Upper lobe of right lung (tissue), 1 donor: Measurements from ENCODE around the gene GPD1L. TPM values are rescaled to one million over a fixed set of nuclear protein-coding genes. Genes with fewer than 3 reads are reported as not detected.
A peak's percentile ranks its signal among the peaks of the same experiment; 100 is the strongest.

Experiments used
- ATAC-seq: fragments of 200-7000 bp; cut with Tn5 transposase; one replicate; pipeline ENCODE4 v1.9.1; 2020; ENCODE audit warnings: mild to moderate bottlenecking, moderate library complexity
- DNase-seq: peaks from one replicate; pipeline ENCODE4 v3.0.0-alpha.2; 2020
- H3K27ac ChIP-seq: fragments of 200-600 bp; one replicate; pipeline ENCODE4 v1.8.0; 2022
- H3K27me3 ChIP-seq: fragments of 200-600 bp; one replicate; pipeline ENCODE4 v1.8.0; 2022; ENCODE audit warnings: mild to moderate bottlenecking
- H3K36me3 ChIP-seq: fragments of 200-600 bp; one replicate; pipeline ENCODE4 v1.8.0; 2022
- H3K4me1 ChIP-seq: fragments of 200-600 bp; one replicate; pipeline ENCODE4 v1.8.0; 2022
- H3K4me3 ChIP-seq: fragments of 200-600 bp; one replicate; pipeline ENCODE4 v1.8.0; 2022; ENCODE audit warnings: mild to moderate bottlenecking
- H3K9me3 ChIP-seq: fragments of 200-600 bp; one replicate; pipeline ENCODE4 v1.8.0; 2022
- intact Hi-C: fragments of 100-400 bp; cut with DNase I; formaldehyde crosslinking; loops from one replicate; pipeline ENCODE4 v1.11.0; 2022
- total RNA-seq: library from RNA; stranded (reverse); fragmentation: NEBNext Ultra II Directional; extraction: Animal tissue kit (Norgen Biotek cat#: 25700); gene quantifications from one replicate; pipeline ENCODE4 v1.2.1, GENCODE V29; 2021
- TF ChIP-seq, protein P1 (sequence below): fragments of 200-600 bp; IDR thresholded peaks from one replicate; pipeline ENCODE4 v1.8.0; 2022; ENCODE audit warnings: antibody characterized with exemption
- donor health status: DM: no; HTN: yes; CAD: no; lungs with severe emphysema.

Gene GPD1L
- total RNA-seq, 1 donor from 2014 or later, result 84.1 TPM

DNA sequence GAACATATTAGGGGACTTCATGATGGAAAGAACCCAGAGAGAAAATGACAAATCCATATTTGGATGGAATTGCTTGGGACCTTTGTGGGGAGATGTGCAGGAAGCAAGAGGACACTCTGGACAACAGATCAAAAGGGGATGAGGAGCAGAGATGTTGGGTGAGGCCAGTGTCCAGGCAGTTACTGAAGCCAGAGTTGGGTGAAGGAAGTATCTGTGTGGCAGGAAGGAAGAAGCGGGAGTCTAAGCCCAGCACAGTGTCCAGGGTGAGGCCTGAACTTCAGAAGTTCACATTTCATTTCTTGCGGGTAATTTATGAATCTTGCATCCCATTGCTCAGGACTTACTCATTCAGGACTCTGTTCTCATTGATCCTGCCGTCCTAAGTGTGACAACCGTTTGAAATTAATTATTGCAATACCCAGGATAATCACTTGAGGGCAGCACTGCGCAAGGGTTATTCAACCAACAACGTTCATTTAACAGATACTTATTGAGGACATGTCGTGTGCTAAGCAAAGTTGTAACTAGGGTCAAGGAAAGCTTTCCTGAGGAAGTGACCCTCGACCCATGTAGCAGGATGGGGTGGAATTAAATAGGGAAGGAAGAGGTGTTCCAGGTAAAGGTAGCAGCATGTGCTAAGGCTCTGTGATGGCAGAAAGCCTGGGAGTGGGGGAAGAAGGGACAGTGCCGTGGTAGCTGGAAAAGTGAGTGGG, 70.7 kb downstream of the GPD1L start:
- DNase-seq, result no peak
- intact Hi-C loops, result no loop called here
- peak; percentile 87 for ATAC-seq
- Histone ChIP-seq H3K27me3 (no peaks in the 10 kb centered on the region), H3K9me3 (no peaks in the 10 kb centered on the region), H3K4me3 (no peak overlapping the region), H3K36me3 (no peaks in the 10 kb centered on the region), H3K27ac (no peak overlapping the region), H3K4me1 (peaks cover 5% of the 10 kb centered on the region)
- TF ChIP-seq, protein P1, sequence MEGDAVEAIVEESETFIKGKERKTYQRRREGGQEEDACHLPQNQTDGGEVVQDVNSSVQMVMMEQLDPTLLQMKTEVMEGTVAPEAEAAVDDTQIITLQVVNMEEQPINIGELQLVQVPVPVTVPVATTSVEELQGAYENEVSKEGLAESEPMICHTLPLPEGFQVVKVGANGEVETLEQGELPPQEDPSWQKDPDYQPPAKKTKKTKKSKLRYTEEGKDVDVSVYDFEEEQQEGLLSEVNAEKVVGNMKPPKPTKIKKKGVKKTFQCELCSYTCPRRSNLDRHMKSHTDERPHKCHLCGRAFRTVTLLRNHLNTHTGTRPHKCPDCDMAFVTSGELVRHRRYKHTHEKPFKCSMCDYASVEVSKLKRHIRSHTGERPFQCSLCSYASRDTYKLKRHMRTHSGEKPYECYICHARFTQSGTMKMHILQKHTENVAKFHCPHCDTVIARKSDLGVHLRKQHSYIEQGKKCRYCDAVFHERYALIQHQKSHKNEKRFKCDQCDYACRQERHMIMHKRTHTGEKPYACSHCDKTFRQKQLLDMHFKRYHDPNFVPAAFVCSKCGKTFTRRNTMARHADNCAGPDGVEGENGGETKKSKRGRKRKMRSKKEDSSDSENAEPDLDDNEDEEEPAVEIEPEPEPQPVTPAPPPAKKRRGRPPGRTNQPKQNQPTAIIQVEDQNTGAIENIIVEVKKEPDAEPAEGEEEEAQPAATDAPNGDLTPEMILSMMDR, result peak; percentile 65

DNA sequence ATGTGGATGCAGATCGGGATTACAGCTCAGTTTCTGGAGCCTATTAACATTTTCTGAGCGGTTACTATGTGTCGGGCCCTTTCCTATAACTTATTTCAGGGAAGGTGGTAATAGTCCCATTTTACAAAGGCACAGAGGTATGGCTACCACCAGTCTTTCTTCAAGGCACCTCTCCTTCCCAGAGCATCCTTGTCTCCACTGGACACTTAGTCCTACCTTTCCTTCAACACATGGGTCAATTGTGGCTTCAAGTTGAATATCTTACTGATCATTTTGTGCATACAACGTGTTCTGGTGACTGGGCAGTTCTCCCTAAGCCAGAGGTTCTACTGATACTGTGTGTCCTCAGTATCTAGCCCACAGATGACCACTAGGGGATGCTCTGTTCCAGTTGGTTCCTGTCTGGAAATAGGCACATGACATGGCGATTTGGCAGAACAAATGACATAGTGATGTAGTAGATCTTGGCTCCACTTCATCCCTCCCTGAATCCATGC, 71.3 kb downstream of the GPD1L start:
- no peak overlapping the region for H3K4me3 ChIP-seq

DNA sequence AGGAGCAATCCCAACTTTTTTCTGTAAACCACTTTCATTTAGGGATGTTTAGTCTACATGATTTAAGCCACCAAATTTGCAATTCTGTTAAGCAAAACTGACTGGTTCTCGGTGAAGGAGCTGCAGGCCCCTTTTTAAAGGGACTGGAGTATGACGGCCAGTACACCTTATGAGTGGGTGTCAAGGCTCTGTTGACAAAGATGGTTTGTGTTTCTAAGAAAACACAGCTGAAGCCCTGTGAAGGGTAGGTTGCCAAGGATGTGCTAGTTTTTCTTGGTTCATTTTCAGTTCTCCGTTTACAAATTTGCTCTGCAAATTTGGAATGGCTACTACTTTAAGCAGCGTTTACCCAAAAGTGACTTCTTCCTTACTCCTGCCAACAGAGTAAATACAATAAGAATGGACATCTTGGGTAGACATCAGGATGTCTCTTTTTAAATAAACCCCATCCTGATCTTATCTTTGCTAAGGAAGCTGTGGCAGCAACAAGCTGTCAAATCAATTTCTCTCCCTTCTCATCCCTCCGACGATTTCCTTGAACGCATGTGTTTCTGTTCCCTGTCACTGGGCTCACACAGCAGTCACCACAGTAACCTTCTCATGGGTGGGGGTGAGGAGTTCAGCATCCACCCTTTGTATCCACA, 73.8 kb downstream of the GPD1L start:
- H3K4me1 ChIP-seq, result peaks cover 5% of the 10 kb centered on the region
- DNase-seq, result no peak
- no peak overlapping the region for H3K4me3 ChIP-seq
- H3K36me3 ChIP-seq, result no peaks in the 10 kb centered on the region
- intact Hi-C loops, result no loop called here
- TF ChIP-seq, protein P1, result no peak
- no peak overlapping the region for H3K27ac ChIP-seq
- ATAC-seq, result no peak
- H3K9me3 ChIP-seq, result no peaks in the 10 kb centered on the region
- no peaks in the 10 kb centered on the region for H3K27me3 ChIP-seq

More for the DNA sequence above, 71.3 kb downstream of the GPD1L start:
- Histone ChIP-seq H3K27ac (no peak overlapping the region), H3K4me1 (peaks cover 5% of the 10 kb centered on the region), H3K36me3 (no peaks in the 10 kb centered on the region), H3K9me3 (no peaks in the 10 kb centered on the region), H3K27me3 (no peaks in the 10 kb centered on the region)
- peak; percentile 95 for ATAC-seq
- intact Hi-C loops, result no loop called here
- TF ChIP-seq, protein P1, result peak; percentile 84
- DNase-seq, result no peak

DNA sequence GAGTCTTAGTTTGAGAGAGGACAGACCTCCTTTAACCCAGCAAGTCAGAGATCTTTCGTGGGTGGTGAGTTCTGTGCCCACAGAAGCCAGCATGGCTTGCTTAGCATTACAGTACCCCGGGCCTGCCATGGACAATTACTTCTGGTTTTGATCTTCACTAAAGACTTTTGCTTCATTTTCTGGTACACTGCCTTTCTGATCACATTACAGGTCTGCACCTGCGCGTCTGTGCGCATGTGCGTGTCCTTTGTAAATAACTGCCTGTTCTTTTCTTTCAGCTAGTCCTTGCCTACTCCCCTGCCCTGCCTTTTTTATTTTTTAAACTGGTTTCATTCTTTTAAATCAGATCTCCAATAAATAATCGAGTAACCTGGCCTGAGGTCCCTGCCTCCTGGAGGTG, 74.9 kb downstream of the GPD1L start:
- H3K27me3 ChIP-seq, result no peaks in the 10 kb centered on the region
- H3K4me3 ChIP-seq, result no peak overlapping the region
- H3K4me1 ChIP-seq, result peaks cover 5% of the 10 kb centered on the region
- no peak for ATAC-seq
- intact Hi-C loops, result no loop called here
- H3K9me3 ChIP-seq, result no peaks in the 10 kb centered on the region
- no peaks in the 10 kb centered on the region for H3K36me3 ChIP-seq
- no peak overlapping the region for H3K27ac ChIP-seq
- DNase-seq, result no peak
- TF ChIP-seq, protein P1, result no peak

DNA sequence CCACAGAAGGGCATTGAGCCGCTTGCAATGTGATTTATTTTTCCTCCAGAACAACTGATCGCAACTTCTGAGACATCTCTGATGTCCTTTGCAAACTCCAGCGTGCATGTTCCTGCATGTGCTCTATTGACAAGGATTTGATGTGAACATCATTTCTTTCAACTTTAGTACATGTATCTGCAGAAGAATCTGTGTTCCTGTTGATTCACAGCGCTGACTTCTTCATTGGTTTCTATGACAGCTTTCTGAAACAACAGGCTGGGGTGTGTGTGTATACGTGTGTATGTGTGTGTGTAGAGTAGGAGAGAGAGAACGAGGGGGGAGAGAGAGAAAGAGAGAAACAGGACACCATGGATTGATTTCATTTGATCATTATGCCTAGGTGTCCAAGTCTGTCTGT, 75.4 kb downstream of the GPD1L start:
- no peak for ATAC-seq
- intact Hi-C loops, result no loop called here
- H3K27me3 ChIP-seq, result no peaks in the 10 kb centered on the region
- no peak overlapping the region for H3K4me3 ChIP-seq
- TF ChIP-seq, protein P1, result no peak
- no peak overlapping the region for H3K27ac ChIP-seq
- no peaks in the 10 kb centered on the region for H3K9me3 ChIP-seq
- peaks cover 5% of the 10 kb centered on the region for H3K4me1 ChIP-seq
- no peaks in the 10 kb centered on the region for H3K36me3 ChIP-seq
- no peak for DNase-seq
